Lower lobe of right lung (tissue), 2 donors: ENCODE results near the gene CHCHD6. TPM values are rescaled to one million over a fixed set of nuclear protein-coding genes. Genes with fewer than 3 reads are reported as not detected.
A peak's percentile ranks its signal among the peaks of the same experiment; 100 is the strongest.

Source experiments
- ATAC-seq, 2 donors: fragments of 200-7000 bp; cut with Tn5 transposase; one replicate each; pipeline ENCODE4 v1.9.1; 2020 to 2022; ENCODE audit warnings: mild to moderate bottlenecking in 2 of 2, moderate library complexity in 2 of 2
- DNase-seq: peaks from one replicate; pipeline ENCODE4 v3.0.0-alpha.2; 2020
- H3K27ac ChIP-seq: fragments of 200-600 bp; one replicate; pipeline ENCODE4 v1.8.0; 2022
- H3K27me3 ChIP-seq: fragments of 200-600 bp; one replicate; pipeline ENCODE4 v1.8.0; 2022; ENCODE audit warnings: low read depth
- H3K36me3 ChIP-seq: fragments of 200-600 bp; one replicate; pipeline ENCODE4 v1.8.0; 2022; ENCODE audit warnings: mild to moderate bottlenecking
- H3K4me1 ChIP-seq: fragments of 200-600 bp; one replicate; pipeline ENCODE4 v1.8.0; 2022
- H3K4me3 ChIP-seq: fragments of 200-600 bp; one replicate; pipeline ENCODE4 v1.8.0; 2022; ENCODE audit warnings: mild to moderate bottlenecking
- H3K9me3 ChIP-seq: fragments of 200-600 bp; one replicate; pipeline ENCODE4 v1.8.0; 2022
- intact Hi-C: fragments of 100-400 bp; cut with DNase I; formaldehyde crosslinking; loops from one replicate; pipeline ENCODE4 v1.11.0; 2022
- total RNA-seq: library from RNA; stranded (reverse); fragmentation: NEBNext Ultra II Directional; extraction: Animal tissue kit (Norgen Biotek cat#: 25700); gene quantifications from one replicate; pipeline ENCODE4 v1.2.1, GENCODE V29; 2021
- TF ChIP-seq, protein P1 (sequence below): fragments of 200-600 bp; IDR thresholded peaks from one replicate; pipeline ENCODE4 v1.8.0; 2022; ENCODE audit warnings: antibody characterized with exemption, mild to moderate bottlenecking
- donor health status: DM: no; HTN: yes; CAD: no; lungs with severe emphysema.

CHCHD6 gene
- total RNA-seq, 1 donor from 2014 or later, result 12.2 TPM

DNA sequence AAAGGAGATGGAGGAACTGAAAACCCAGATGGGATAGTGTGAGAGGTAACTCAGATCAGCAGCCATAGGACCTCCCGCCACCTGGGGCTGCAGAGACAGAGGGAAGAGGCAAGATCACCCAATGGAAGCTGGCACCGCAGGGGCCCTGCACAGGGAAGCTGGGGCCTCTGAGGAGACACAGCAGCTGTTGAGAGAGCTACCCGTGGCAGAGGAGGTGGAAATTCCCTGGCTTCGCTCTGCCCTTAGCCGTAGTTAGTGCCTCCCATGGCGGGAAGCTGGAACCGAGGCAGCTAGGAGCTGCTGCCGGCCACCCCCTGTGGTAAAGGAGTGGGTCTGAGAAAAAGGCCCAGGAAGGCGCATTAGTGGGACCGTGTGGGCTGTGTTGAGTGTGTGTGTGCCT is 260.9 kb downstream of the CHCHD6 start:
- intact Hi-C loops, result no loop called here
- ATAC-seq (no peak), DNase-seq (no peak)
- H3K27me3 ChIP-seq, result no peaks in the 10 kb centered on the region
- no peaks in the 10 kb centered on the region for H3K9me3 ChIP-seq
- H3K27ac ChIP-seq, result no peak overlapping the region
- TF ChIP-seq, protein P1, sequence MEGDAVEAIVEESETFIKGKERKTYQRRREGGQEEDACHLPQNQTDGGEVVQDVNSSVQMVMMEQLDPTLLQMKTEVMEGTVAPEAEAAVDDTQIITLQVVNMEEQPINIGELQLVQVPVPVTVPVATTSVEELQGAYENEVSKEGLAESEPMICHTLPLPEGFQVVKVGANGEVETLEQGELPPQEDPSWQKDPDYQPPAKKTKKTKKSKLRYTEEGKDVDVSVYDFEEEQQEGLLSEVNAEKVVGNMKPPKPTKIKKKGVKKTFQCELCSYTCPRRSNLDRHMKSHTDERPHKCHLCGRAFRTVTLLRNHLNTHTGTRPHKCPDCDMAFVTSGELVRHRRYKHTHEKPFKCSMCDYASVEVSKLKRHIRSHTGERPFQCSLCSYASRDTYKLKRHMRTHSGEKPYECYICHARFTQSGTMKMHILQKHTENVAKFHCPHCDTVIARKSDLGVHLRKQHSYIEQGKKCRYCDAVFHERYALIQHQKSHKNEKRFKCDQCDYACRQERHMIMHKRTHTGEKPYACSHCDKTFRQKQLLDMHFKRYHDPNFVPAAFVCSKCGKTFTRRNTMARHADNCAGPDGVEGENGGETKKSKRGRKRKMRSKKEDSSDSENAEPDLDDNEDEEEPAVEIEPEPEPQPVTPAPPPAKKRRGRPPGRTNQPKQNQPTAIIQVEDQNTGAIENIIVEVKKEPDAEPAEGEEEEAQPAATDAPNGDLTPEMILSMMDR, result no peak
- peaks cover 22% of the 10 kb centered on the region for H3K4me1 ChIP-seq
- H3K4me3 ChIP-seq, result no peak overlapping the region
- H3K36me3 ChIP-seq, result no peaks in the 10 kb centered on the region

DNA sequence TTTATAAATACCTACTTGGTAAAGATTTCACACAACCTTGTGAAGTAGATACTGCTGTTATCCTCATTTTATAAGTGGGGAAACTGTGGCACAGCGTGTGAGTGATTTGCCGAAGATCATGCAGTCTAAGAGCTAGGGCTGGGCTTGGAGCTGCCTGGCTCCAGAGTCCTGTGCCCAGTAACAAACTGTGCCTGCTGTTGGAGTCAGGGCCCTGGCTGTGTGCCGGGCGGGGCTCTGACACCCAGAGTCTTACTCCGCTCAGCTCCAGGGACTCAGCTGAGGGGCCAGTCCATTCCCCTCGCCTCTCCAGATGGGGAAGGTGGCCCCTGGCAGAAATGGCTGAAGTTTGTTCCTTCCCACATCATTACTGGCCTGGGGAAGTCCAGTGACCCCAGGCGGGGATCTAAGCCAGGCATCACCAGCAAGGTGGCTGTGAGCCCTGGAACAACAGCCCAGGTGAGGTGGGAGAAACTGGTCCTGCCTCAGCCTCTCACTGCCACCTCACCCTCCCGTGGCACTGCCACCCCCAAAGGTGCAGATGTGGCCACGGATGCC is 261.6 kb downstream of the CHCHD6 start:
- Histone ChIP-seq H3K27me3 (no peaks in the 10 kb centered on the region), H3K27ac (no peak overlapping the region), H3K36me3 (no peaks in the 10 kb centered on the region), H3K4me3 (no peak overlapping the region), H3K4me1 (peaks cover 15% of the 10 kb centered on the region), H3K9me3 (no peaks in the 10 kb centered on the region)
- intact Hi-C loops, result no loop called here
- ATAC-seq, result no peak
- TF ChIP-seq, protein P1, result no peak
- DNase-seq, result peak; percentile 30

DNA sequence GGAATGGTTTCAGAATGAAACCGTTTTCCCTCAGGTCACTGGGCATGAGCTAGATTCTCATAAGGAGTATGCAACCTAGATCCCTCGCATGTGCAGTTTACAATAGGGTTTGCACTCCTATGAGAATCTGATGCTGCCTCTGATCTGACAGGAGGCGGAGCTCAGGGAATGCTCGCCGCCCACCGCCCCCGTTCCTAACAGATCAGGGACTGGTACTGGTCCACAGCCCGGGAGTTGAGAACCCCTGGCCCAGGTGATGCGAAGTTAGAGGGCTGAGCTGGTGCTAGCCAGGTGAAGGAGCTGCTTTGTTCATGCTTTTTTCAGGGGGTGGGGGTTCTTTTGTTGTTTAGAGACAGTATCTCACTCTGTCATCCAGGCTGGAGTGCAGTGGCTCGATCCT is 263.3 kb downstream of the CHCHD6 start:
- Histone ChIP-seq H3K4me3 (no peak overlapping the region), H3K27ac (no peak overlapping the region), H3K4me1 (no peaks in the 10 kb centered on the region), H3K27me3 (no peaks in the 10 kb centered on the region), H3K9me3 (no peaks in the 10 kb centered on the region), H3K36me3 (no peaks in the 10 kb centered on the region)
- TF ChIP-seq, protein P1, result no peak
- intact Hi-C loops, result no loop called here
- DNase-seq (peak; percentile 37), ATAC-seq (no peak)

DNA sequence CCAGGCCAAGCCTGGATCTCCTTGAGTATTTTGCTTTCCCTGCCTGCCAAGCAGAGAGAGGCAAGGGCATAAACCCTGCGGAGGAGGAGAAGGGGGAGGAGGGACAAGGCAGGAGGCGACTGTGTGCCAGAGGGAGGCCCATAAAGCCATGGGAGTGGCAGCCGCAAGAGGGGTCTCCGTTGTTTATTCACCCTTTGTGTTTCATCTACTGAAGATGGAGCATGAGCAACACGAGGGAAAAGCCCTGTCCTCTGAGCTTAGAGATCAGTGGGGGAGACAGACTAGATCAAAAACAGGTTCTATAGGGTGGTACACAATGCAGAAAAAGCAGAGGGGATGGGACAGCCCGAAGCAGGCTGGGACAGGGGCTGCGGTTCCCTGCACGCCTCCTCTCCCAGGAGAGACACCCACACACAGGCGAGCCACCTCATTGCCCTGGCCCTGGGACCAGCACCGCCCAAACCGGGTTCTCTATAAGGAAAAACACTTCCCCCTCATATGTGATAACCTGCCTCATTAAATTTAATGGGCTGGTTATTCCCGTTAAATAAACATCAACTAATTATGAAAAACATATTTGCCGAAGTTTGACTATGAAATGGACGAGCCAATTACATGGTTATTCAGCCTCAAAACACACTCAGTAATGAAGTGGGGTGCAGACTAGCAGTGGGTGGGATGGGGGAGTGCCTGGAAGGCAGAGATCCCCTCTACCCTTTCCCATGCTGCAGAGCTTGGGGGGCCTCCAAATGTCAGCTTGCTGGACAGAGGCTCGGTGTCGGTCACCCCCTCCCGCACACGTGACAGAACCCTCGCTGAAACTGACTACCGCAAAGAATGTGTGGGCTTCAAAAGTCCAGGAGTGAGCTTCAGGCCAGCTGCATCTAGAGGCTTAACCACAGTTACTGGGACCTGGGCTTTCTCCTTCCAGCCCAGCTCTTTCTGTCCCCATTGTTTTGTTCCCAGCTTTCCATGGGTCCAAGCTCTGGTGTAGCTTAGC is 264.7 kb downstream of the CHCHD6 start:
- Histone ChIP-seq H3K27me3 (no peaks in the 10 kb centered on the region), H3K9me3 (no peaks in the 10 kb centered on the region), H3K4me1 (no peaks in the 10 kb centered on the region), H3K27ac (no peak overlapping the region), H3K4me3 (no peak overlapping the region), H3K36me3 (no peaks in the 10 kb centered on the region)
- intact Hi-C loops, result no loop called here
- TF ChIP-seq, protein P1, result no peak
- no peak for DNase-seq
- ATAC-seq, result no peak

DNA sequence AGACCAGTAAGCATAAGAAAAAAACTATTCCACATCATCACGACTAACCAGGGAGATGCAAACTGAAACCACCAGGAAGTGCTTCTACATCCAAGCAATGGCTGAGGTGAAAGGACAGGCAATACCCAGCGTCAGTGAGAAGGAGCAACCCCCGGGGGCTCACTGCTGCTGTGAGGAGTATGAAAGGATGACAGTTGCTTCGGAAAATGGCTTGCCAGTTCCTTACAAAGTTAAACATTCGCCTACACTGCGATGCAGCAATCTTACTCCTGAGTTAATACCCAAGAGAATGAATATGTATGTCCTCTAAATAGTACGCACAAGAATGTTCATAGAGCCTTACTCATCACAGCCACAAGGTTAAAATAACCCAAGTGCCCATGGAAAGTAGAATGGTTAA is 265.5 kb downstream of the CHCHD6 start:
- no peaks in the 10 kb centered on the region for H3K27me3 ChIP-seq
- H3K4me1 ChIP-seq, result no peaks in the 10 kb centered on the region
- no peaks in the 10 kb centered on the region for H3K36me3 ChIP-seq
- H3K9me3 ChIP-seq, result peaks cover 4% of the 10 kb centered on the region
- no peak overlapping the region for H3K27ac ChIP-seq
- no peak overlapping the region for H3K4me3 ChIP-seq
- ATAC-seq (no peak), DNase-seq (no peak)
- TF ChIP-seq, protein P1, result no peak
- intact Hi-C loops, result no loop called here
